Fibroblast of skin of right quadriceps (primary cell): ENCODE results near the gene HIVEP3.
A peak's percentile ranks its signal among the peaks of the same experiment; 100 is the strongest.

Source experiments
- DNase-seq: peaks from one replicate; pipeline ENCODE4 v3.0.0-alpha.2; 2013

HIVEP3 gene

GRCh38 chr1:41749991-41750745, 168.6 kb downstream of the HIVEP3 start:
- no peak for DNase-seq

DNA sequence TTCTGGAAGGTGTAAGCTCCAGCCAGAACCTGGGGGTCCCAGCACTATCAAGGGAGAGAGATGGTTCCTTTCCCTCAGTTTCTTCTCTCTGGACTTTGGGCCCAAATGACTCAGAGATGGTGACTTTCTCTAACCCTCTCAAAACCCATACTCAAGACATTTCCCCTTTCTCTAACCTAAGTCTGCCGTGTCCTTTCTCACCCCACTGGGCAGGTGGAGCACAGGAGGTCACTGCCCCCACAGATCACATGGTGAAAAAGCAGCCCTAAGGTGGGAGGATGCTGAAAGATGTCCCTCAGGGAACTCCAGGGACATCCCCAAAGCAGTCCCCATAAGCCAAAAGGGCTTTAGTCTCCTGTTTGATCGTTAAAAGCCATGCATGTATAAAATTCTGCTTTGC, 173.7 kb downstream of the HIVEP3 start:
- DNase-seq: no peak

DNA sequence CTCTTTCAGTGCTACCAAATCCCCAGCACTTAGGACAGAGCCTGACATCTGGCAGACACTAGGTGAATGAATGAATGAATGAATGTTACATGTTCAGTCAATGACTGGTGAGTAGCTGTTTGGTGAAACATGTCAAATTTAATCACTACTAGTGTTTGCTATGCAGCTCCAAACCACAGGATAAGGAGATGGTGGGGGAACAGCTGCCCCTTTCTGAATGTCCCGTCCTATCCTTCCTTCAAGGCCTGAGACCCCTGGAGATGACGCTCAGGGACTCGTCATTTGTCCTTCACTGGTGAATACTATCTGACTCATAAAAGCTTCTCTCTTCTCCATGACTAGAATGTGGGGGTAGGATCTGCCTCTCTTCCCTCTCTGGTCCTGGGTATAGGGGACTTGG, 175.4 kb downstream of the HIVEP3 start:
- peak; percentile 91 for DNase-seq

DNA sequence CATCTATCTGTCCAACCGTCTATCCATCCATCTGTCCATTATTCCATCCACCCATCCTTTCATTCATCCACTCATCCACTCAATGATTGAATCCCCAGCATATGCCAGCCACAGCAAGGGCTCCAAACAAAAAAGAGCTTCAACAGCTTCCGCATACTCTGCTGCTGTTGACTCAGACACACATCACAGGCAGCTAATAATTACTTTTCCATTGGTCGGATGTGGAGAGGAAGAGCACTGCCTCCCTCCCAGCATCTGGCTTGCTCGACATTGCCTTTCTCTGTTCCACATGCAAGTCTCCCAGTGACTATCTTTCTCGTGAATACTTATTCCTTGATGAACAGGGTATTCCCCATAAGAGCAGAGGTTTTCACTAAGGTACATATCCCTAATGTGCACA, 176.5 kb downstream of the HIVEP3 start:
- peak; percentile 91 for DNase-seq

GRCh38 chr1:41741244-41741643, 177.5 kb downstream of the HIVEP3 start:
- no peak for DNase-seq

DNA sequence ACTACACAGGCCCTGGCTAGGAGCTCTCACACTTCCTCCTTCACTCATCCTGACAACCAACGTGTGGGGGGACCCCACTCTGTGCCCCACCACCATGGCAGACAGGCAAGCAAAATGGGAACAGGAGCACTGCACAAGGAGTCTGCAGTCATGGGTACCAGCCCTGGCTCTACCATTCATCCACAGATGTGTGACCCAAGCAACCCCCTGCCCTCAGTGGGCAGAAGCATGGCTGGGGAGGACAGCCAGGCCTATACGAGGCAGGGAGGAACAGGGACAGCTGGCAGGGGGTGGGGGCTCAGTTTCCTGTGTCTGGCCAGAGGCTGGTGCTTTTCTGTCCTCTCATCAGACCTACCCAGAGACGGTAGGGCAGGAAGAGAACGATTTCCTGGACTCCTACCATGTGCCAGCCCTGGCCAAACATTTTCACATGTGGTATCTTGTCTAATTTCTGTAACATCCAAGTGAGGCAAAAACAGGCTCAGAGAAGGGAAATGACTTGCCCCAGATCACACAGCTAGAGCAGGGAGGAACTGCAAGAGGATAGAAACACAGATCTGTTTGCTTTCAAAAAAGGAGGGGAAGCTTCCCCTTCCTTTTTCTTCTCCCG, 178.0 kb downstream of the HIVEP3 start:
- DNase-seq: no peak

- DNase-seq: no peak
Observed at GRCh38 chr1:41740058-41740457, 178.7 kb downstream of the HIVEP3 start.

GRCh38 chr1:41739061-41739955, 179.4 kb downstream of the HIVEP3 start:
- DNase-seq: peak; percentile 78

DNA sequence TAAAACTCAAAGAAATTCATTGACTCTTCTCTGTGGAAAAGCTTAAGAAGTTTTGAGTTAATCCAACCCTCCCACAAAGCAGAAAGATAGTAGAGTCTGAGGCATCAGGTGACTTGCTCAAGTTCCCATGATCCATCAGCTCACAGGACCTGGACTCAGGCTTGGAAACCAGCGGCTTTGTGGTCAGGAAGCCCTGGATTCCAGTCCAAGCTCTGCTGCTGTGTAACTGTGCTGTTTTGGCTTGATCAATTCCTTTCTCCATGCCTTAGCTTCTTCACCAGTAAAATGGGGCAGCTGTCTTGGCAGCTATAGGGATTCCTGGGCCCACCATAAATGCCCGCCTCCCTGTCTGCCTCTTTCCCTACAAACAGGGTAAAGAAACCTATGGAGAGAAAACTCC, 180.2 kb downstream of the HIVEP3 start:
- peak; percentile 44 for DNase-seq

DNA sequence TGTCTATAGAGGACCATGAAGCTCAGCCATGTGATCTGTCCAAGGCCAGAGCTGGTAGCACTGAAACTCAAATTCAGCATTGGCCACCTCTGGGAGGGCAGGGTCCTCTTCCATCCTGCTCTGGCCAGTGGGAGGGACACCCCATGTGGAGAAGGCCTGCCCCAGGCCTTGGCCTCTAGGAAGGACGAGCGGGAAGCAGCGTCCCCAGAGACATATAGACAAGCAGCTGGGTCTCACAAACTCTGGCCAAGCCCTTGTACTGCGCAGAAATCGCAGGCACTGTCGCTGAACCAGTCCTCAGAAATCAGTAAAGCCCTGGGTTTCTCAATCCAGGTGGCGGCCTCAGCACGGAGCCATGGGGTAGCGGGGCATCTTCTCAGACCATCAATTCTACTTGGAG, 180.7 kb downstream of the HIVEP3 start:
- no peak for DNase-seq

DNA sequence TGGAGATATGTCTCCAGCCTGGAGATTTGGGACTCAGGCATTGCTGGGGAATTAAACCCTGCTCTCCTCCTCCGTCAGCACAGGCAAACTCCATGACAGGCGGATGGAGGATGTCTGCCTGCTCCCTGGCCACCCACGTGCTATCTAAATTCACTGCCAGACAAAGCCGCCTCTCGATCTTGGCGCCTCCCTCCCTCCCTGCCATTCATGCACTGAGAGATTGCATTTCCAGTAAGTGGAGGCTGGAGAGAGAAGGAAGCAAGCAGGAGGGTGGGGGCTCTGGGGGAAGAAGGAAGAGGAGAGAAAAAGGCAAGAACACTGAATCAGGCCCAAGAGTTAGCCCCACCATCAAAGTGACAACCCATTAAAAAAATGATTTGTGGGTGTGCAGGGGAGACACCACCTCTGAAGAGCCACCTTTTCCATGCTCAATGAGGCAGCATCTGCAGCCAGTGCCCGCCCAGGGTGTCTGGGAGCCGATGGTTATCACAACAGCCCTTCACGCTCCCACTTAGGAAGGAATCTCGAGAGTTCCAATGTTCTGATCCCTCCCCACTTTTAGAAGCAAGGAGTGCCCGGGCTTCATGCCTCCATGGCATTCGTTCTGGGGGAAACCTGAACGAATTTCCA, 183.0 kb downstream of the HIVEP3 start:
- peak; percentile 47 for DNase-seq

DNA sequence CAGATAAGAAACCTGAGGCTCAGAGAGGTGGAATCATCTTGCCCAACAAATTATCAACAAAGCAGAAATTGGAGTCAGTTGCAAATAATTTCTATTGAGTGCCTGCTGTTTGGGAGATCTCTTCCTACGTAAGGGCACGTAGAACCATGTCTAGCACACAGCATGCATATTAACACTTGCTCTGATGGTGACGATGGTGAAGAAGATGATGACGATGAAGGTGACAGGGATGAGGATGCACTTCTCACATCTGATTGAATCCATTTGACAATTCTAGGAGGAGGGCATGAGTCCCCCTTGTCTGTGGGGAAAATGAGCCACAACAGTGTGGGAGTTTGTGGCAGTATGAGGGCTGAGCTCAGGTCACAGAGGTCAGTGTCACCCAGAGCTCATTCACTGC, 183.6 kb downstream of the HIVEP3 start:
- DNase-seq: no peak

DNA sequence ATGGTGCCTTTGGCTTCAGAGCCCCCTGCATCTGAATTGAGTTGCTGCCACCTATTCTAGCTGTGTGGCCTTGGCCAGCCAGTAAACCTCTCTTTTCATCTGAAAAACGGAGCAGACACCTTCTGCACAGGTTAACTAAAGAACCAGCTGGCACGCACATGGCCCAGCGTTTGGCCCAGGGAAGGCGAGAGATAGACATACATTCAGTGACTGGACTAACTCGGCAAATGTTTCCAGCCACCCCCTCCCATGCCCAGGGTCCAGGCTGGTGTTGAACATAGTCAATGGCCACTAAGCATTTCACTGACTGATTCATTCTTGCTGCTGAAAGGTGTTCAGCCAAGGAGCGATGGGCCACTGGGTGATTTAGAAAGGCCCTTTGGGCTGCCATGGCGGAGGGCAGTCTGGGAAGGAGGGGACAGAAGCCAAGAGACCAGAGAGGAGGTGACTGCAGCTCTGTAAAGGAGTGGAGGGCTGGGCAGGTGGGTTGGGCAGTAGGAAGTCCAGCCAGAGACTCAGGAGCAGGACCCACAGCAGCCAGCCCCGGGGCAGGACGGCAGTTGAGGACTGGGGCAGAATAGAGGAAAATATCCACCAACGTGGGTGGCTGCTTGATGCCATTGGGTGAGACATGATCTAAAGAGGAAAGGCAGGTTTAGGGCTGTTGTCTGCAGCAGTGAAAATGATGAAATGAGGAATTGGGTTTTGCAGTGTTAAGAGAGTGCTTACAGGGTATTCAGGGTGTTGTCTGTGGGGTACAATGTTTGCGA, 184.3 kb downstream of the HIVEP3 start:
- DNase-seq: no peak

DNA sequence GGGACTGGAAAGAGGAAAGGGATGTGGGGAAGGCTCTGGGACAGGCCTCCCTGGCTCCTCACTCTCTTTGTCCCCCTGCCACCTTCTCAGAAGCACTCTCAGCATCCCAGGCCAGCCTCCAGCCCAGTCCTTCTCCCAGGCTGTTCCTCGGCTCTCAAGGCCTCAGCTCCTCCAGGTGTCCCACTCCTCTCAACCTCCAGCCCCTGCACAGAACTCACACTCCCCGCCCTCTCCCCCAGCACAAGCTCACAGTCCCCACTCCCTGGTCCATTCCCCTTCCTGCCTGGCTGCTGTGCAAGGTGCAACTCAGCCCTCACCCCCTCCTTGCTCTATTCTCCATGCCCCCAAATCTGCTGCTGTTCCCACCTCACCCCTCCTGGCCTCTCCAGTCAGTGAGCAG, 185.0 kb downstream of the HIVEP3 start:
- DNase-seq: no peak

GRCh38 chr1:41733021-41733420, 185.7 kb downstream of the HIVEP3 start:
- DNase-seq: no peak

GRCh38 chr1:41731516-41732030, 187.1 kb downstream of the HIVEP3 start:
- no peak for DNase-seq

- DNase-seq: no peak
Observed at GRCh38 chr1:41730806-41731205, 187.9 kb downstream of the HIVEP3 start.

DNA sequence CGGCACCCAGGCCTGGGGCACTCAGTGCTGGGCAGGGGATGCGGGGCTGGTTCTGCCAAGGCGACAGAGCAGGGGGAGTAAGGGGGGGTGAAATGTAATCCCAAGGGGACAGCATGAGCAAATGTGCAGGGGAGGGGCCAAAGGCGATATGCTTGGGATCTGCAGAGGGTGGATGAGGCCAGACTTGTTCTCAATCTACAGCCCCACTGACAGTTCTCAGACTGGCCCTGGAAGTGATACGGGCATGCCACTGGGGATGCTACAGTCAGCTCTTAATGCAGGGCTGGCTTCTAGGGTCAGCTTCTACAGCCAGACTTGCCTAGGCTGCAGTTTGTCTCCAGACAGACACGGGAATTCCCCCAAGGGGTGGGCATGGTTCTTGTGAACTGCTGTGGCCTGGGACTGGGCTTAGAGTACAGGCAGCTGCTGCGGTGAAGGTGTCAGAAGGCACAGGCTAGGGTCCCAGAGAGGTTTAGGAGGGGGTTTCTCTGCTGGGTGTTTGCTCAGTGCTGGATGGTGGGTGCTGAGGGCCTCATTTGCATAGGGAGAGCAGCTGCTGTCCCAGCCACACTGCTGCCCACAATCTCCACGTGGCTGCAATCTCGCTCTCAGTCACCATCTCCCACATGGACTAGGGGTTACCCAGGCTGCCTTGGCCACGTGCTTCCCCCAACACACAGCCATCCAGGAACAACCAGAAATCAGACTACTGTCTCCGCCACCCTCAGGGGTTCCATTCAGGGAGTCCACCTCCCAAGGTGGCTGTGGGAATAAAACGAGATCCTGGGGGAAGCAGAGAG, 190.1 kb downstream of the HIVEP3 start:
- no peak for DNase-seq

- DNase-seq: no peak
Observed at GRCh38 chr1:41727749-41728115, 191.0 kb downstream of the HIVEP3 start.

DNA sequence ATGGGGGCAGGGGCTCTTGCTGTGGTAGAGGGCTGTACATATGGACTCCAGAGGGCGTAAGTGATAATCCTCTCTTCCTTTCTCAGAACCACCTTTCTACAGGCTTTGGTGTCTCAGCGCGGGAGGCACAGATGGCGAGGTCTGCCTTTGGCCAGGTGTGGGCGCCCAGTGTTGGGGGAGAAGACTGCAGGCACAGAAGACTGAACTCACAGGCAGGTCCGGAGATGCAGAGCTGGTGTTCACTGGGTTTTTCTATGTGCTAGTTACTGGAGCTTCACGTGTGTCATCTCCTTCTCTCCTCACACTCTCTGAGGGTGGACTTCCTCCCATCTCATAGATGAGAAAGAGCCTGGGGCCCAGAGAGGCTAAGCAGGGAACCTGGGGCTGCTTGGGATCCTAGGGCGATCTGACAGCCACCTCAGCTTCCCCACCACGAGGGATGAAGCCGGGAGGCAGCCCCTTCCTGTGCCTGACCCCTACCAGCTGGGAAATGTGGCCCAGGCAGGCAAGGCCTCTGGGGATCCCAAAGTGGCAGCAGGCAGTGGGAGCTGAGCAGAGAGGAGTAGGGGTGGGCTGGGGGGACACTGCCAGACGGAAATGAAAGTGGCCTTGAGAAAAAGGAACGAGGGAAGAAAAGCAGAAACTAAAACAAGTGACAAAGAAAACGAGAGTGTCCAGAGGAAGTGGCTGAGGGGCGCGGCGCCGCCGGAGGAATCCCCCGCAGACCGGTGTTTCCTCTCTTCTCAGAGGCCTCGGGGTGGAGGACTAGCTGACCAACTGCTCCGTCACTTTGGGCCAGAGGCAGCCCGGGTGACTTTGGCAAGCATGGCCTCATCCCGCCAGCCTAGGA, 191.6 kb downstream of the HIVEP3 start:
- DNase-seq: no peak
